Ascending aorta (tissue), 2 donors: ENCODE data around the gene SHOC2. TPM values are rescaled to one million over a fixed set of nuclear protein-coding genes. Genes with fewer than 3 reads are reported as not detected.
A peak's percentile ranks its signal among the peaks of the same experiment; 100 is the strongest.

ENCODE experiments used
- DNase-seq, 2 donors: peaks; one replicate each; pipeline ENCODE4 v3.0.0-alpha.2; 2019; ENCODE audit warnings: low spot score in 2 of 2
- H3K27ac ChIP-seq, 2 donors: fragments of 200-600 bp; sonication (generic); one replicate each; pipeline ENCODE4 v1.5.1; 2016 to 2017; ENCODE audit warnings: mild to moderate bottlenecking in 1 of 2
- H3K27me3 ChIP-seq: fragments of 200-600 bp; sonication (generic); one replicate; pipeline ENCODE4 v1.5.1; 2017
- H3K36me3 ChIP-seq, 2 donors: fragments of 200-600 bp; sonication (generic); one replicate each; pipeline ENCODE4 v1.5.1; 2016
- H3K4me1 ChIP-seq, 2 donors: fragments of 200-600 bp; sonication (generic); one replicate each; pipeline ENCODE4 v1.5.1; 2016 to 2017; ENCODE audit warnings: mild to moderate bottlenecking in 1 of 2
- H3K4me3 ChIP-seq, 2 donors: fragments of 200-600 bp; sonication (generic); one replicate each; pipeline ENCODE4 v1.5.1; 2016 to 2017; ENCODE audit warnings: mild to moderate bottlenecking in 1 of 2
- H3K9me3 ChIP-seq, 2 donors: fragments of 200-600 bp; sonication (generic); one replicate each; pipeline ENCODE4 v1.5.1; 2016
- intact Hi-C: fragments of 100-400 bp; cut with DNase I; formaldehyde crosslinking; loops from one replicate; pipeline ENCODE4 v1.15.1; 2023
- total RNA-seq: library from RNA; depleted of rRNA; stranded (reverse); fragments of >200 nt; gene quantifications from one replicate; pipeline ENCODE4 v1.1.0, GENCODE V29; 2016
- TF ChIP-seq, protein P1 (sequence below), 3 experiments: fragments of 200-600 bp in 2 of 3; fragments of 450-650 bp in 1 of 3; sonication (generic) in 2 of 3; IDR thresholded peaks; one replicate each; pipeline ENCODE4 v1.5.1; 2016 to 2019; ENCODE audit warnings: antibody characterized with exemption in 3 of 3, mild to moderate bottlenecking in 1 of 3, moderate library complexity in 1 of 3

Gene SHOC2
- total RNA-seq, 1 donor from 2014 or later, result 49.6 TPM

DNA sequence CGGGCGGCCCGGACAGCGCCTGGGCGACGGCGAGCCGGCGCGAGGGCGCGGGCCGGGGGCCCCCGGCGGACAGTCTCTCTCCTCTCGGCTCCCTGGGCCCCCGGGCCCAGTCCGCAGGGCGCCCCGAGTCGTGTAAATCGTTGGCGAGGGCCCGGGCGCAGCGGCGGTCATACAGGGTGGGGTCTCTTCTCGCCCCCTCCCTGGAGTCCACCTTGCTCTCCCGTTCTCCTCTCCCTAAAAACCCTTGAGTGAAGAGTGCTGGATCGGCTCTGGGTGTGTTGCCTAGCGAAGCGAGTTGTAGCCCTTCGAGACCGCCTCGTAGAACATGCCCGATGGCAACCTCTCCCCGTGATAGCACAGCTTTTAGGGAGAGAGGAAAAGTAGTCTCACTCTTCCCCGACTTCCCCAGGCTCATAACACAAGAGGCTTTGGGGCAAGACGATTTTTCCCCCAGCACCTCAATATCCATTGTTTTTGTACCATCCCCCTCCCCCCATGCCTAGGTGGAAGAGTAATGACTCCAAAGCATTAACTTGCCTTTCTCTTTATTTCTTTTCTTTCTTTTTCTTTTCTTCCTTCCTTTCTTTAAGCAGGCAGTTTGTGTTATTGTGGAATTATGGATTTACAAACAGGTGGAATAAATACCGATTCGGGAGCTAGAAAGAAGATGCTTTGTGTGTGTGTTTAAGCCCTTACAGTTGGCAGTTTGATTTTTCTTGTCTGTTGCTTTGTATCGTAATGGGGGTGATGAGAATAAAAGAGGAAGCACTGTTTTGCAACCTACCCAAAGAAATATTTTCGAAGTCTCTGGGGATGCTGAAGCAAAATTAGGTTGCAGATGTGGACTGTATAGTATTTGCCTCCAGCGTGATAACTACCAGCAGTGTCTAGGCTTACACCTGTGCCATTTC is 822 bp downstream of the SHOC2 start:
- Histone ChIP-seq H3K4me1 (peaks cover 0 to 12% of the 10 kb centered on the region in 2 donors), H3K27ac (peak overlapping the region; percentile 84 to 96), H3K9me3 (no peaks in the 10 kb centered on the region), H3K4me3 (peak overlapping the region; percentile 78 to 98), H3K27me3 (no peaks in the 10 kb centered on the region), H3K36me3 (no peaks in the 10 kb centered on the region)
- no peak for DNase-seq
- TF ChIP-seq, protein P1, sequence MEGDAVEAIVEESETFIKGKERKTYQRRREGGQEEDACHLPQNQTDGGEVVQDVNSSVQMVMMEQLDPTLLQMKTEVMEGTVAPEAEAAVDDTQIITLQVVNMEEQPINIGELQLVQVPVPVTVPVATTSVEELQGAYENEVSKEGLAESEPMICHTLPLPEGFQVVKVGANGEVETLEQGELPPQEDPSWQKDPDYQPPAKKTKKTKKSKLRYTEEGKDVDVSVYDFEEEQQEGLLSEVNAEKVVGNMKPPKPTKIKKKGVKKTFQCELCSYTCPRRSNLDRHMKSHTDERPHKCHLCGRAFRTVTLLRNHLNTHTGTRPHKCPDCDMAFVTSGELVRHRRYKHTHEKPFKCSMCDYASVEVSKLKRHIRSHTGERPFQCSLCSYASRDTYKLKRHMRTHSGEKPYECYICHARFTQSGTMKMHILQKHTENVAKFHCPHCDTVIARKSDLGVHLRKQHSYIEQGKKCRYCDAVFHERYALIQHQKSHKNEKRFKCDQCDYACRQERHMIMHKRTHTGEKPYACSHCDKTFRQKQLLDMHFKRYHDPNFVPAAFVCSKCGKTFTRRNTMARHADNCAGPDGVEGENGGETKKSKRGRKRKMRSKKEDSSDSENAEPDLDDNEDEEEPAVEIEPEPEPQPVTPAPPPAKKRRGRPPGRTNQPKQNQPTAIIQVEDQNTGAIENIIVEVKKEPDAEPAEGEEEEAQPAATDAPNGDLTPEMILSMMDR (IDR thresholded peaks at IDR 0.05), result no peak
- intact Hi-C loops, result loop anchor here (2.0 to 10.0 kb wide), 5 partner anchors 49 to 1442 kb away; partner anchors contain the start of genes DUSP5 and PDCD4

GRCh38 chr10:110923856-110924493 is 4.6 kb downstream of the SHOC2 start:
- intact Hi-C loops, result loop anchor here (5.0 to 10.0 kb wide), 2 partner anchors 81 to 1438 kb away; no protein-coding TSS in a partner anchor
- H3K36me3 ChIP-seq, result no peaks in the 10 kb centered on the region
- H3K4me1 ChIP-seq, result peaks cover 0 to 20% of the 10 kb centered on the region in 2 donors
- H3K4me3 ChIP-seq, result no peak overlapping the region
- no peaks in the 10 kb centered on the region for H3K9me3 ChIP-seq
- no peaks in the 10 kb centered on the region for H3K27me3 ChIP-seq
- H3K27ac ChIP-seq, result no peak overlapping the region
- TF ChIP-seq, protein P1 (IDR thresholded peaks at IDR 0.05), result no peak
- DNase-seq, result no peak

GRCh38 chr10:110927461-110927860 is 8.1 kb downstream of the SHOC2 start:
- H3K36me3 ChIP-seq, result no peaks in the 10 kb centered on the region
- intact Hi-C loops, result loop anchor here (10.0 kb wide), 1 partner anchor 77 kb away; no protein-coding TSS in a partner anchor
- no peaks in the 10 kb centered on the region for H3K27me3 ChIP-seq
- H3K27ac ChIP-seq, result no peak overlapping the region
- H3K4me3 ChIP-seq, result no peak overlapping the region
- H3K9me3 ChIP-seq, result no peaks in the 10 kb centered on the region
- DNase-seq, result no peak
- H3K4me1 ChIP-seq, result peaks cover 0 to 29% of the 10 kb centered on the region in 2 donors
- TF ChIP-seq, protein P1 (IDR thresholded peaks at IDR 0.05), result no peak

DNA sequence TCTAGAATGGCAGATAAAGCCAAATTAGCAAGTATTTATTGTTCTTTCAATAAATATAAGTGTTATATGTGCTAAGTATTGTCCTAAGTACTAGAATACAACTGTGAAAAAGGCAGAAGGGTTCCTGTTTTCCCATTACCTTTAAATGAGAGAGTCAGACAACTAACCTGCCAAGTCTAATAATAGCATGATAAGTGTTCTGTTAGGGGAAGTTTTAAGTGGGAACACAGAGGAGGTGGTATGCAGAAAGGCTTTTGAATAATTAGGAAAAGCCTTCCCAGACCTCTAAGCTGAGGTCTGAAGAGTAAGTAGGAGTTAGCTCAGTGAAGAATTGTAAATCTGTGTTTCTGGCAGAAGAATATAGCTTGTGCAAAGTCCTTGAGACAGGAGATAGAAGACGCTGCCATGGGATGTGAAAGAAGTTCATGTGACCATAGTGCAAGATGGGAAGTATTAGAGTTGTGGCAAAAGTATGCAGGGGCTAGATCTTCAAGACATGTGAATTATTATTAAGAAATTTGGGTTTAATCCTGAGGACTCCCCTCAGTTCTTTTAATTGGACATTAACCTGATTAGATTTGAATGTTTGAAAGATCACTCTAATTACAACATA is 12.5 kb downstream of the SHOC2 start:
- H3K36me3 ChIP-seq, result no peaks in the 10 kb centered on the region
- H3K9me3 ChIP-seq, result no peaks in the 10 kb centered on the region
- TF ChIP-seq, protein P1 (IDR thresholded peaks at IDR 0.05), result no peak
- no peak overlapping the region for H3K4me3 ChIP-seq
- no peak overlapping the region for H3K27ac ChIP-seq
- DNase-seq, result no peak
- intact Hi-C loops, result no loop called here
- H3K27me3 ChIP-seq, result no peaks in the 10 kb centered on the region
- peaks cover 0 to 16% of the 10 kb centered on the region in 2 donors for H3K4me1 ChIP-seq

- no peak for DNase-seq
- H3K9me3 ChIP-seq, result no peaks in the 10 kb centered on the region
- peaks cover 0 to 14% of the 10 kb centered on the region in 2 donors for H3K4me1 ChIP-seq
- H3K27ac ChIP-seq, result no peak overlapping the region
- no peak overlapping the region for H3K4me3 ChIP-seq
- H3K27me3 ChIP-seq, result no peaks in the 10 kb centered on the region
- intact Hi-C loops, result no loop called here
- TF ChIP-seq, protein P1 (IDR thresholded peaks at IDR 0.05), result no peak
- H3K36me3 ChIP-seq, result no peaks in the 10 kb centered on the region
These were observed 13.2 kb downstream of the SHOC2 start for GRCh38 chr10:110932505-110933180.
